ENCODE results near the gene M1AP. TPM values are rescaled to one million over a fixed set of nuclear protein-coding genes. Genes with fewer than 3 reads are reported as not detected.

Gene M1AP
- total and polyA plus RNA-seq, 2 experiments from 2014 or later, result not detected

DNA sequence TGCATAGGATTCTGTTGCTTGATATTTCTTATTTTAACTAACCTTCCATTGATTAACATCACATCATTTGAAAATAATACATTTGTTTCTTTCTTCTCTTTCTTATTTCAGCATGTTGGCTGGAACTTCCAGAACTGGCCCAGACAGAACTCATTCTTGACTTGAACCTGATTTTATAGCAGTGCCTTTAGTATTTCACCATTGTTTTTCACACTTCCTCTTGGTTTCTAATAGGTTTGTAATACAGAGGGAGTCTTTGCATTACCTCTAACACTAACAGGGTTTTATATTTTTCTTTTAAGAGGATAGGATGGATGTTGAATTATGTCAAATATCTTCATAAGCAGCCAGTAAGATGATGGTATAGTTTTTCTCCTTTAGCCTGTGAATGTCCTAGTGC, 45.1 kb upstream of the M1AP start:
- Histone ChIP-seq H3K4me3 (no peak overlapping the region), H3K9me3 (ENCODE audit: low read depth) (no peaks in the 10 kb centered on the region), H3K27ac (no peak overlapping the region), H3K4me1 (ENCODE audit: low read depth) (peaks cover 7% of the 10 kb centered on the region), H3K27me3 (peaks cover 8% of the 10 kb centered on the region), H3K36me3 (no peaks in the 10 kb centered on the region)
- DNase-seq (ENCODE audit: low read depth in 1 of 2, low spot score in 1 of 2), result no peak
- TF ChIP-seq, protein P1, sequence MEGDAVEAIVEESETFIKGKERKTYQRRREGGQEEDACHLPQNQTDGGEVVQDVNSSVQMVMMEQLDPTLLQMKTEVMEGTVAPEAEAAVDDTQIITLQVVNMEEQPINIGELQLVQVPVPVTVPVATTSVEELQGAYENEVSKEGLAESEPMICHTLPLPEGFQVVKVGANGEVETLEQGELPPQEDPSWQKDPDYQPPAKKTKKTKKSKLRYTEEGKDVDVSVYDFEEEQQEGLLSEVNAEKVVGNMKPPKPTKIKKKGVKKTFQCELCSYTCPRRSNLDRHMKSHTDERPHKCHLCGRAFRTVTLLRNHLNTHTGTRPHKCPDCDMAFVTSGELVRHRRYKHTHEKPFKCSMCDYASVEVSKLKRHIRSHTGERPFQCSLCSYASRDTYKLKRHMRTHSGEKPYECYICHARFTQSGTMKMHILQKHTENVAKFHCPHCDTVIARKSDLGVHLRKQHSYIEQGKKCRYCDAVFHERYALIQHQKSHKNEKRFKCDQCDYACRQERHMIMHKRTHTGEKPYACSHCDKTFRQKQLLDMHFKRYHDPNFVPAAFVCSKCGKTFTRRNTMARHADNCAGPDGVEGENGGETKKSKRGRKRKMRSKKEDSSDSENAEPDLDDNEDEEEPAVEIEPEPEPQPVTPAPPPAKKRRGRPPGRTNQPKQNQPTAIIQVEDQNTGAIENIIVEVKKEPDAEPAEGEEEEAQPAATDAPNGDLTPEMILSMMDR (IDR thresholded peaks at IDR 0.05; ENCODE audit: low read depth, low read length), result no peak

DNA sequence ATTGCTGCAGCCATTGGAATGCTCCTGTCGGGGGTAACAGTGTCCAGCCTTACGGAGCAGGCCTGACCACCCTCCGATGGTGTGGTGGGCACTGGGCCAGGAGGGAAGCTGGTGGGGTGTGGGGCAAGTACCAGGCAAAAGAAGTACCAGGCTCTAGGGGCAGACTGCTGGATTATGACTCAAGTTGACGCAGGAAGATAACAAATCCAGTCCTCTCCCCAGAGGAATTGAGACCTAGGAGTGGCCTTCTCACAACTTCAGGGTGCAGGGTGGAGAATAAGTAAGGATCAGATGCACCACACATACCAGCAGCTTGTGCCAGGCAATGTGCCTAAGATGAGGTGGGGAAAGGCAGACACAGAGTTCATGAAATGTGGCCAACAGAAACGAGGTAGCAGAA, 43.8 kb upstream of the M1AP start:
- Histone ChIP-seq H3K36me3 (no peaks in the 10 kb centered on the region), H3K4me3 (no peak overlapping the region), H3K4me1 (ENCODE audit: low read depth) (peaks cover 3% of the 10 kb centered on the region), H3K27ac (no peak overlapping the region), H3K27me3 (peaks cover 8% of the 10 kb centered on the region), H3K9me3 (ENCODE audit: low read depth) (no peaks in the 10 kb centered on the region)
- no peak for DNase-seq (ENCODE audit: low read depth in 1 of 2, low spot score in 1 of 2)
- TF ChIP-seq, protein P1 (IDR thresholded peaks at IDR 0.05; ENCODE audit: low read depth, low read length), result no peak

DNA sequence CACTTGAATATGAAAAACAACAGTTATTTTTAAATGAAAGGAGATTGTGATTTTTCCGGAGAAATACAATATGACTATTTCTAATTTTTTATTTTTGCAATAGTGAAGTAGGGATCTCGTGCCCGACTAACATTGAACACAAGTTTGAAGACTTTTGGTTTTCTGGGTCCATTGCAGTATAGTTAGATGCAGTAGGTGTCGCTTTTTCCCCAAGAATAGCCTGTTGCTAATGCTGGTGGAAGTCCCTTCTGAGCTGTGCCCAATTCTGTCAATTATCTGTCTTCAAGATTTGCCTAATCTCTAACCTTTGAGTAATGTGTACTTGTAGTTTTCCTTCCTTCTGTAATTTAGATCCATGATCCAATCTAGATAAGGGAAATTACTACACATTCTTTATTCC, 42.4 kb upstream of the M1AP start:
- no peaks in the 10 kb centered on the region for H3K9me3 ChIP-seq (ENCODE audit: low read depth)
- TF ChIP-seq, protein P1 (IDR thresholded peaks at IDR 0.05; ENCODE audit: low read depth, low read length), result peak; percentile 83
- no peak overlapping the region for H3K4me3 ChIP-seq
- DNase-seq (ENCODE audit: low read depth in 1 of 2, low spot score in 1 of 2), result peak; percentile 70 to 81
- no peak overlapping the region for H3K27ac ChIP-seq
- peaks cover 7% of the 10 kb centered on the region for H3K27me3 ChIP-seq
- no peaks in the 10 kb centered on the region for H3K36me3 ChIP-seq
- H3K4me1 ChIP-seq (ENCODE audit: low read depth), result no peaks in the 10 kb centered on the region

DNA sequence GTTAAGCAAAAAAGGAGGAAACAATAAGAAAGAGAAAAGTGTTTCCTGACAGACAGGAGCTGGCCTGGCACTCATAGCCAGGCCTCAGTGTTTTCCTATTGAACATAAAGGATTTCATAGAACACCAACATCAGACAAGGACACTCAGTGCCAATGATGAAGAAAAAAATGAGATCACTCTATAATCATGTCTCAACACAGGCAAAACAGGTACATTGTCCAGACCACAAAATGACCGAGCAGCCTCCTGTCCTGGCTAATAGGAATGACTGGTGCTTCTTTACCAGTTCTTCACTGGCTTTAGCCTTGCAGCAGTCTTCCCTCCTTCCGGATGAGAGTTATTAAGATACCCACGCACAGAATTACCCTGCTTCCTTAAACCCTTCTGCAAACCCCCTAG, 41.5 kb upstream of the M1AP start:
- Histone ChIP-seq H3K4me3 (no peak overlapping the region), H3K27me3 (peaks cover 2% of the 10 kb centered on the region), H3K36me3 (no peaks in the 10 kb centered on the region), H3K9me3 (ENCODE audit: low read depth) (no peaks in the 10 kb centered on the region), H3K4me1 (ENCODE audit: low read depth) (no peaks in the 10 kb centered on the region), H3K27ac (no peak overlapping the region)
- TF ChIP-seq, protein P1 (IDR thresholded peaks at IDR 0.05; ENCODE audit: low read depth, low read length), result no peak
- DNase-seq (ENCODE audit: low read depth in 1 of 2, low spot score in 1 of 2), result no peak

DNA sequence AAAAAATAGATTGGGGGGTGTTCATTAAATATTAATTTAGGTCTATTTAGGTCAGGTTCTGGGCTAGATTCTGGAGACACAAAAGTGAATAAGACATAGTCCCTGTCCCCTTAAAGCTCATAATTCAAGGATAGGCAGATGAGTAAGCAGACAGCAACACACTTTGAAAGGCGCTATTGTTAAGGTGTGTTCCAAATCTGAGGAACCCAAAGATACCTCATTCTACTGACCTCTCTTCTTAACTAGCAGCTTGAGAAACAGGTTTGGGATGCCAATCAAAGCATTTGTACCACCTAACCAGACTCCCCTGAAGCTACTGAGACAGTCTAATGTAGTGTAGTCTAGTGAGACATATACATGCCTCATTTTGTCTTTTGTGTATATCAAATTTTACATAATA, 40.8 kb upstream of the M1AP start:
- TF ChIP-seq, protein P1 (IDR thresholded peaks at IDR 0.05; ENCODE audit: low read depth, low read length), result no peak
- Histone ChIP-seq H3K27ac (no peak overlapping the region), H3K9me3 (ENCODE audit: low read depth) (no peaks in the 10 kb centered on the region), H3K4me3 (no peak overlapping the region), H3K4me1 (ENCODE audit: low read depth) (no peaks in the 10 kb centered on the region), H3K27me3 (no peaks in the 10 kb centered on the region), H3K36me3 (no peaks in the 10 kb centered on the region)
- no peak for DNase-seq (ENCODE audit: low read depth in 1 of 2, low spot score in 1 of 2)

DNA sequence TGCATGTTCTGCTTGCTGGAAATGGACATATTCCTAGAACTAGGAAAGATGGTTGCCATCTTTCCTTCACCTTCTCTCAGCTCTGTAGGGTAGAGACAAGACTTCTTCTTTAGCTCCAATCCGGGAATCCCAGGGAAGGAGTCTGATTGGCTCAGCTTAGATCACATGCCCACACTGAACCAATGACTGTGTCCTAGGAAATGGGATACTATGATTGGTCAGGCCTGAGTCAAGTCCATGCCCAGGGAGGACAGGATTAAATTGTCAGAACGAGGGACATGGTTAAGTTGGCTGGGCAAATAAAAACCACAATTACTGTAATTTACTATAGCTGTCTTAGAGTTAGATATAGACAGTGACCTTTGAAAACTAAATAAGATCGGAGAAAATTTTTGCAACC, 37.3 kb upstream of the M1AP start:
- no peak for DNase-seq (ENCODE audit: low read depth in 1 of 2, low spot score in 1 of 2)
- TF ChIP-seq, protein P1 (IDR thresholded peaks at IDR 0.05; ENCODE audit: low read depth, low read length), result no peak
- no peak overlapping the region for H3K4me3 ChIP-seq
- no peaks in the 10 kb centered on the region for H3K9me3 ChIP-seq (ENCODE audit: low read depth)
- H3K27ac ChIP-seq, result no peak overlapping the region
- no peaks in the 10 kb centered on the region for H3K27me3 ChIP-seq
- H3K4me1 ChIP-seq (ENCODE audit: low read depth), result no peaks in the 10 kb centered on the region
- no peaks in the 10 kb centered on the region for H3K36me3 ChIP-seq
